ENCODE data around the gene SBDS.
"Not testable (repeated sequence)": the region's sequence is repeated elsewhere in the genome, so short reads cannot be mapped to it uniquely, and the experiment has no call there.

DNA sequence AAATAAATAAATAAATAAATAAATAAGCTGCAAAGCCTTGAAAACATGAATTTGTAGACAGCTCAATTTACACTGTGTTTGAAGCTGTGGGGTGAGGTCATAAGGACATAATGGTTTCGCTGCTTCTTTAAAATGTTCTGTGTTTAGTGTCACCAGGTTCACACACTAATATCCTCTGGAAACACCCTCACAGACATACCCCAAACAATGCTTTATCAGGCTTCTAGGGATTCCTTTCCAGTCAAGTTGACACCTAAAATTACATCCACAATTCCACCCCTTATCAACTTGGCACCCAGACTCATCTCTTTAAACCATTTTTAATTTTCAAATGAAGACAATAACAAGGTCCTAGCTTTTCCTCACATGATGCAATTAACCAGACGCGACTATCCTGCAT lies 5.8 kb downstream of the SBDS start:
- TF ChIP-seq, protein P1, sequence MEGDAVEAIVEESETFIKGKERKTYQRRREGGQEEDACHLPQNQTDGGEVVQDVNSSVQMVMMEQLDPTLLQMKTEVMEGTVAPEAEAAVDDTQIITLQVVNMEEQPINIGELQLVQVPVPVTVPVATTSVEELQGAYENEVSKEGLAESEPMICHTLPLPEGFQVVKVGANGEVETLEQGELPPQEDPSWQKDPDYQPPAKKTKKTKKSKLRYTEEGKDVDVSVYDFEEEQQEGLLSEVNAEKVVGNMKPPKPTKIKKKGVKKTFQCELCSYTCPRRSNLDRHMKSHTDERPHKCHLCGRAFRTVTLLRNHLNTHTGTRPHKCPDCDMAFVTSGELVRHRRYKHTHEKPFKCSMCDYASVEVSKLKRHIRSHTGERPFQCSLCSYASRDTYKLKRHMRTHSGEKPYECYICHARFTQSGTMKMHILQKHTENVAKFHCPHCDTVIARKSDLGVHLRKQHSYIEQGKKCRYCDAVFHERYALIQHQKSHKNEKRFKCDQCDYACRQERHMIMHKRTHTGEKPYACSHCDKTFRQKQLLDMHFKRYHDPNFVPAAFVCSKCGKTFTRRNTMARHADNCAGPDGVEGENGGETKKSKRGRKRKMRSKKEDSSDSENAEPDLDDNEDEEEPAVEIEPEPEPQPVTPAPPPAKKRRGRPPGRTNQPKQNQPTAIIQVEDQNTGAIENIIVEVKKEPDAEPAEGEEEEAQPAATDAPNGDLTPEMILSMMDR (IDR thresholded peaks at IDR 0.05; ENCODE audit: insufficient read depth, low read length, poor library complexity, severe bottlenecking), result not testable (repeated sequence)
- TF ChIP-seq EZH2phosphoT487 (conservative IDR thresholded peaks at IDR 0.05; ENCODE audit: low read length), result not testable (repeated sequence)
